K562 (cell line): Measurements from ENCODE around the gene PARD6B. TPM values are rescaled to one million over a fixed set of nuclear protein-coding genes. Genes with fewer than 3 reads are reported as not detected.

Experiments
- EWSR1 ChIP-seq: fragments of 450-650 bp; IDR thresholded peaks from 2 replicates; pipeline ENCODE4 v1.6.1; 2018; ENCODE audit warnings: borderline replicate concordance, mild to moderate bottlenecking, low read depth, moderate library complexity; ENCODE audit not compliant: partially characterized antibody
- ILK ChIP-seq: fragments of 450-650 bp; IDR thresholded peaks from 2 replicates; pipeline ENCODE4 v1.6.1; 2016; ENCODE audit warnings: missing genetic modification characterization, low read depth, mild to moderate bottlenecking, missing compliant biosample characterization, moderate library complexity, borderline replicate concordance
- ZNF324 ChIP-seq: fragments of 250-450 bp; sonication (Bioruptor Pico); IDR thresholded peaks from 2 replicates; pipeline ENCODE4 v1.4.0; 2020; ENCODE audit warnings: mild to moderate bottlenecking
- polyA plus RNA-seq, 8 experiments: library from polyadenylated mRNA; depleted of rRNA in 4 of 8; stranded (reverse) in 5 of 8; unstranded in 3 of 8; fragments of >200 nt; fragmentation: Nextera tagmentation in 2 of 8; fragmentation: Illumina TruSeq in 1 of 8; extraction: Ambion mirVana in 2 of 8; extraction: Trizol in 1 of 8; gene quantifications; 2 replicates each; pipeline versions ENCODE4 v1.2.1 to v1.2.3, GENCODE V29; 2011 to 2014; ENCODE audit warnings: inconsistent platforms in 1 of 8, missing spikeins in 1 of 8
- total RNA-seq, 7 experiments: library from RNA; depleted of rRNA in 6 of 7; stranded (reverse); fragments of >200 nt in 6 of 7; fragmentation: Illumina TruSeq in 2 of 7; extraction: Trizol in 2 of 7; gene quantifications; 2 replicates each; pipeline versions ENCODE4 v1.2.1 to v1.2.3, GENCODE V29; 2011 to 2021; ENCODE audit warnings: low replicate concordance in 1 of 7
- TF ChIP-seq, protein P1 (sequence below): fragments of 450-650 bp; IDR thresholded peaks from 2 replicates; pipeline ENCODE4 v1.6.1; 2017; ENCODE audit warnings: antibody characterized with exemption, mild to moderate bottlenecking
- TF ChIP-seq, protein P2 (sequence below): fragments of 250-450 bp; sonication (Bioruptor Pico); IDR thresholded peaks from 2 replicates; pipeline ENCODE4 v1.8.0; 2022; ENCODE audit warnings: inconsistent platforms
- TF ChIP-seq, protein P3 (sequence below): IDR thresholded peaks from 3 replicates; pipeline ENCODE4 v1.6.1; 2011; ENCODE audit warnings: borderline replicate concordance, mild to moderate bottlenecking; ENCODE audit not compliant: insufficient read length, insufficient read depth
- TF ChIP-seq, protein P4 (sequence below): fragments of 250-450 bp; sonication (Bioruptor Pico); IDR thresholded peaks from 2 replicates; pipeline ENCODE4 v1.4.0; 2020

PARD6B gene
- total and polyA plus RNA-seq, 9 of the 15 experiments (the other 6 are each of a cell fraction or from before 2014, with no cell fraction given) = 1.7 to 12.3 (median 5.5) TPM

DNA sequence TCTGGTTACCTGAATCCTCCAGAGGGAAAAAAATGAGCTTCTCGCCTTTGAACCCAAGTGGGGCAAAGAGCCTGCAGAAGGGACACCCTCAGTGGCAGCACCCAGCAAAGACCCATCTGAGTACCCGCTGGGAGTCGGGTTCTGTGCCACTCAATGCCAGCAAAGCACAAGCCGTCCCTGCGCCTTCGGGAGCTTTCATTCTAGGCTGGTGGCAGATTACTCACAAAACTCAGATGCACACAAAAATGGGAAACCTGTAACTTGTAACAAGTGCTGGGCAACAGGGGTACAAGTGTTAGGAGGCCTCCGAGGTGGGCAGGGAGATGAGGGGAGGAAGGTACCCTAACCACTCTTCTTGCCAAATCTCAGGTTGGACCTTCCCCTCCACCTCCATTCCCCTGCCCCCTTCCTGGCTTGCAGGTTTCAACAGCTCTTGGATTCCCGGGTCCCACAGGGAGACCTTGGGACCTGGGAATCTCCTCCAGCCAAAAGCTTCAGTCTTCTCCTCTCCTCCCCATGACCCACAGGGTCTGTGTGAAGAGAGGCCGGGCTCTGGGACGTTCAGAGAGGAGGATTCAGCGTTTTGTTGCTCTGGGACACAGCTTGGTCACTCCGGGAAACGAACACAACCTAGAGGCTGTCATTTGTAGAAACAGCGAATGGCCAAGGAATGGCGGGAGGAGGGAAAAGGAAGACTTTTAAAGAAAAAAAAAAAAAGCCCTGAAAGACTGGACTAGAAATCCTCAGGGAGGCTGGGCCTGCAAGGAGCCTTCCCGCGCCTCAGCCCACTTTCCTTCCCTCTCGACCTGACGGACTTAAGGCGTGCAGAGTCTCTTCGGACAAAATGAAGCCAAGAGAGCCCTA is 1.2 kb upstream of the PARD6B start (continued):
- TF ChIP-seq, protein P1, sequence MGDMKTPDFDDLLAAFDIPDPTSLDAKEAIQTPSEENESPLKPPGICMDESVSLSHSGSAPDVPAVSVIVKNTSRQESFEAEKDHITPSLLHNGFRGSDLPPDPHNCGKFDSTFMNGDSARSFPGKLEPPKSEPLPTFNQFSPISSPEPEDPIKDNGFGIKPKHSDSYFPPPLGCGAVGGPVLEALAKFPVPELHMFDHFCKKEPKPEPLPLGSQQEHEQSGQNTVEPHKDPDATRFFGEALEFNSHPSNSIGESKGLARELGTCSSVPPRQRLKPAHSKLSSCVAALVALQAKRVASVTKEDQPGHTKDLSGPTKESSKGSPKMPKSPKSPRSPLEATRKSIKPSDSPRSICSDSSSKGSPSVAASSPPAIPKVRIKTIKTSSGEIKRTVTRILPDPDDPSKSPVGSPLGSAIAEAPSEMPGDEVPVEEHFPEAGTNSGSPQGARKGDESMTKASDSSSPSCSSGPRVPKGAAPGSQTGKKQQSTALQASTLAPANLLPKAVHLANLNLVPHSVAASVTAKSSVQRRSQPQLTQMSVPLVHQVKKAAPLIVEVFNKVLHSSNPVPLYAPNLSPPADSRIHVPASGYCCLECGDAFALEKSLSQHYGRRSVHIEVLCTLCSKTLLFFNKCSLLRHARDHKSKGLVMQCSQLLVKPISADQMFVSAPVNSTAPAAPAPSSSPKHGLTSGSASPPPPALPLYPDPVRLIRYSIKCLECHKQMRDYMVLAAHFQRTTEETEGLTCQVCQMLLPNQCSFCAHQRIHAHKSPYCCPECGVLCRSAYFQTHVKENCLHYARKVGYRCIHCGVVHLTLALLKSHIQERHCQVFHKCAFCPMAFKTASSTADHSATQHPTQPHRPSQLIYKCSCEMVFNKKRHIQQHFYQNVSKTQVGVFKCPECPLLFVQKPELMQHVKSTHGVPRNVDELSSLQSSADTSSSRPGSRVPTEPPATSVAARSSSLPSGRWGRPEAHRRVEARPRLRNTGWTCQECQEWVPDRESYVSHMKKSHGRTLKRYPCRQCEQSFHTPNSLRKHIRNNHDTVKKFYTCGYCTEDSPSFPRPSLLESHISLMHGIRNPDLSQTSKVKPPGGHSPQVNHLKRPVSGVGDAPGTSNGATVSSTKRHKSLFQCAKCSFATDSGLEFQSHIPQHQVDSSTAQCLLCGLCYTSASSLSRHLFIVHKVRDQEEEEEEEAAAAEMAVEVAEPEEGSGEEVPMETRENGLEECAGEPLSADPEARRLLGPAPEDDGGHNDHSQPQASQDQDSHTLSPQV = 0 out of 2 replicates have a peak, but pooled peaks have one; percentile 25
- TF ChIP-seq EWSR1 (no peak), ZNF324 (no peak), ILK (tag) (no peak)
- TF ChIP-seq, protein P2, sequence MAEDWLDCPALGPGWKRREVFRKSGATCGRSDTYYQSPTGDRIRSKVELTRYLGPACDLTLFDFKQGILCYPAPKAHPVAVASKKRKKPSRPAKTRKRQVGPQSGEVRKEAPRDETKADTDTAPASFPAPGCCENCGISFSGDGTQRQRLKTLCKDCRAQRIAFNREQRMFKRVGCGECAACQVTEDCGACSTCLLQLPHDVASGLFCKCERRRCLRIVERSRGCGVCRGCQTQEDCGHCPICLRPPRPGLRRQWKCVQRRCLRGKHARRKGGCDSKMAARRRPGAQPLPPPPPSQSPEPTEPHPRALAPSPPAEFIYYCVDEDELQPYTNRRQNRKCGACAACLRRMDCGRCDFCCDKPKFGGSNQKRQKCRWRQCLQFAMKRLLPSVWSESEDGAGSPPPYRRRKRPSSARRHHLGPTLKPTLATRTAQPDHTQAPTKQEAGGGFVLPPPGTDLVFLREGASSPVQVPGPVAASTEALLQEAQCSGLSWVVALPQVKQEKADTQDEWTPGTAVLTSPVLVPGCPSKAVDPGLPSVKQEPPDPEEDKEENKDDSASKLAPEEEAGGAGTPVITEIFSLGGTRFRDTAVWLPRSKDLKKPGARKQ (CRISPR knock-in tag) = no peak
- TF ChIP-seq, protein P3, sequence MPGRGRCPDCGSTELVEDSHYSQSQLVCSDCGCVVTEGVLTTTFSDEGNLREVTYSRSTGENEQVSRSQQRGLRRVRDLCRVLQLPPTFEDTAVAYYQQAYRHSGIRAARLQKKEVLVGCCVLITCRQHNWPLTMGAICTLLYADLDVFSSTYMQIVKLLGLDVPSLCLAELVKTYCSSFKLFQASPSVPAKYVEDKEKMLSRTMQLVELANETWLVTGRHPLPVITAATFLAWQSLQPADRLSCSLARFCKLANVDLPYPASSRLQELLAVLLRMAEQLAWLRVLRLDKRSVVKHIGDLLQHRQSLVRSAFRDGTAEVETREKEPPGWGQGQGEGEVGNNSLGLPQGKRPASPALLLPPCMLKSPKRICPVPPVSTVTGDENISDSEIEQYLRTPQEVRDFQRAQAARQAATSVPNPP = no peak
- TF ChIP-seq, protein P4, sequence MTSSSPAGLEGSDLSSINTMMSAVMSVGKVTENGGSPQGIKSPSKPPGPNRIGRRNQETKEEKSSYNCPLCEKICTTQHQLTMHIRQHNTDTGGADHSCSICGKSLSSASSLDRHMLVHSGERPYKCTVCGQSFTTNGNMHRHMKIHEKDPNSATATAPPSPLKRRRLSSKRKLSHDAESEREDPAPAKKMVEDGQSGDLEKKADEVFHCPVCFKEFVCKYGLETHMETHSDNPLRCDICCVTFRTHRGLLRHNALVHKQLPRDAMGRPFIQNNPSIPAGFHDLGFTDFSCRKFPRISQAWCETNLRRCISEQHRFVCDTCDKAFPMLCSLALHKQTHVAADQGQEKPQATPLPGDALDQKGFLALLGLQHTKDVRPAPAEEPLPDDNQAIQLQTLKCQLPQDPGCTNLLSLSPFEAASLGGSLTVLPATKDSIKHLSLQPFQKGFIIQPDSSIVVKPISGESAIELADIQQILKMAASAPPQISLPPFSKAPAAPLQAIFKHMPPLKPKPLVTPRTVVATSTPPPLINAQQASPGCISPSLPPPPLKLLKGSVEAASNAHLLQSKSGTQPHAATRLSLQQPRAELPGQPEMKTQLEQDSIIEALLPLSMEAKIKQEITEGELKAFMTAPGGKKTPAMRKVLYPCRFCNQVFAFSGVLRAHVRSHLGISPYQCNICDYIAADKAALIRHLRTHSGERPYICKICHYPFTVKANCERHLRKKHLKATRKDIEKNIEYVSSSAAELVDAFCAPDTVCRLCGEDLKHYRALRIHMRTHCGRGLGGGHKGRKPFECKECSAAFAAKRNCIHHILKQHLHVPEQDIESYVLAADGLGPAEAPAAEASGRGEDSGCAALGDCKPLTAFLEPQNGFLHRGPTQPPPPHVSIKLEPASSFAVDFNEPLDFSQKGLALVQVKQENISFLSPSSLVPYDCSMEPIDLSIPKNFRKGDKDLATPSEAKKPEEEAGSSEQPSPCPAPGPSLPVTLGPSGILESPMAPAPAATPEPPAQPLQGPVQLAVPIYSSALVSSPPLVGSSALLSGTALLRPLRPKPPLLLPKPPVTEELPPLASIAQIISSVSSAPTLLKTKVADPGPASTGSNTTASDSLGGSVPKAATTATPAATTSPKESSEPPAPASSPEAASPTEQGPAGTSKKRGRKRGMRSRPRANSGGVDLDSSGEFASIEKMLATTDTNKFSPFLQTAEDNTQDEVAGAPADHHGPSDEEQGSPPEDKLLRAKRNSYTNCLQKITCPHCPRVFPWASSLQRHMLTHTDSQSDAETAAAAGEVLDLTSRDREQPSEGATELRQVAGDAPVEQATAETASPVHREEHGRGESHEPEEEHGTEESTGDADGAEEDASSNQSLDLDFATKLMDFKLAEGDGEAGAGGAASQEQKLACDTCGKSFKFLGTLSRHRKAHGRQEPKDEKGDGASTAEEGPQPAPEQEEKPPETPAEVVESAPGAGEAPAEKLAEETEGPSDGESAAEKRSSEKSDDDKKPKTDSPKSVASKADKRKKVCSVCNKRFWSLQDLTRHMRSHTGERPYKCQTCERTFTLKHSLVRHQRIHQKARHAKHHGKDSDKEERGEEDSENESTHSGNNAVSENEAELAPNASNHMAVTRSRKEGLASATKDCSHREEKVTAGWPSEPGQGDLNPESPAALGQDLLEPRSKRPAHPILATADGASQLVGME = no peak
